ENCODE data around the gene IGFN1.

Gene IGFN1

GRCh38 chr1:201213106-201213770 lies 22.6 kb downstream of the IGFN1 start:
- no peaks in the 10 kb centered on the region for H3K9me2 ChIP-seq (replicated peaks; ENCODE audit: control insufficient read depth, low read length)
- H3K4me1 ChIP-seq (ENCODE audit: control insufficient read depth, low read length) = peaks cover 6% of the 10 kb centered on the region
- no peak for TF ChIP-seq EZH2phosphoT487 (IDR thresholded peaks at IDR 0.05; ENCODE audit: borderline replicate concordance, low read length)
- no peak for TF ChIP-seq CTCF (IDR thresholded peaks at IDR 0.05; ENCODE audit: low read depth, low read length, poor library complexity, severe bottlenecking)
- H3F3A ChIP-seq (ENCODE audit: control insufficient read depth, insufficient read depth) = no peaks in the 10 kb centered on the region
- no peak overlapping the region for H3K27ac ChIP-seq (ENCODE audit: low read depth, low read length)
- no peaks in the 10 kb centered on the region for H3K27me3 ChIP-seq (ENCODE audit: control insufficient read depth, low read length)
- H3K4me3 ChIP-seq (ENCODE audit: low read length) = no peak overlapping the region
- H4K20me1 ChIP-seq (ENCODE audit: control insufficient read depth, insufficient read depth, low read depth, low read length) = no peaks in the 10 kb centered on the region
- H3K9me3 ChIP-seq (ENCODE audit: control insufficient read depth, insufficient read depth, low read length) = no peaks in the 10 kb centered on the region
- H3K79me2 ChIP-seq (ENCODE audit: control insufficient read depth, low read length) = no peaks in the 10 kb centered on the region
- no peak overlapping the region for H3K4me2 ChIP-seq (ENCODE audit: low read length)
- H3K36me3 ChIP-seq (ENCODE audit: control insufficient read depth, low read length) = no peaks in the 10 kb centered on the region

- H3K27ac ChIP-seq (ENCODE audit: low read depth, low read length) = no peak overlapping the region
- TF ChIP-seq CTCF (IDR thresholded peaks at IDR 0.05; ENCODE audit: low read depth, low read length, poor library complexity, severe bottlenecking) (no peak), EZH2phosphoT487 (IDR thresholded peaks at IDR 0.05; ENCODE audit: borderline replicate concordance, low read length) (no peak)
- H3K9me2 ChIP-seq (replicated peaks; ENCODE audit: control insufficient read depth, low read length) = no peaks in the 10 kb centered on the region
- peaks cover 6% of the 10 kb centered on the region for H3K4me1 ChIP-seq (ENCODE audit: control insufficient read depth, low read length)
- no peak overlapping the region for H3K4me3 ChIP-seq (ENCODE audit: low read length)
- H3K9me3 ChIP-seq (ENCODE audit: control insufficient read depth, insufficient read depth, low read length) = no peaks in the 10 kb centered on the region
- no peaks in the 10 kb centered on the region for H4K20me1 ChIP-seq (ENCODE audit: control insufficient read depth, insufficient read depth, low read depth, low read length)
- H3K79me2 ChIP-seq (ENCODE audit: control insufficient read depth, low read length) = no peaks in the 10 kb centered on the region
- H3K36me3 ChIP-seq (ENCODE audit: control insufficient read depth, low read length) = no peaks in the 10 kb centered on the region
- no peaks in the 10 kb centered on the region for H3K27me3 ChIP-seq (ENCODE audit: control insufficient read depth, low read length)
- H3F3A ChIP-seq (ENCODE audit: control insufficient read depth, insufficient read depth) = no peaks in the 10 kb centered on the region
- H3K4me2 ChIP-seq (ENCODE audit: low read length) = no peak overlapping the region
Measured at GRCh38 chr1:201213926-201214325, 23.3 kb downstream of the IGFN1 start.

- no peak overlapping the region for H3K27ac ChIP-seq (ENCODE audit: low read depth, low read length)
- no peak overlapping the region for H3K4me3 ChIP-seq (ENCODE audit: low read length)
- TF ChIP-seq CTCF (IDR thresholded peaks at IDR 0.05; ENCODE audit: low read depth, low read length, poor library complexity, severe bottlenecking) (peak; percentile 42), EZH2phosphoT487 (IDR thresholded peaks at IDR 0.05; ENCODE audit: borderline replicate concordance, low read length) (no peak)
- H3K4me1 ChIP-seq (ENCODE audit: control insufficient read depth, low read length) = peaks cover 6% of the 10 kb centered on the region
- H4K20me1 ChIP-seq (ENCODE audit: control insufficient read depth, insufficient read depth, low read depth, low read length) = no peaks in the 10 kb centered on the region
- H3K4me2 ChIP-seq (ENCODE audit: low read length) = no peak overlapping the region
- H3K79me2 ChIP-seq (ENCODE audit: control insufficient read depth, low read length) = no peaks in the 10 kb centered on the region
- H3K27me3 ChIP-seq (ENCODE audit: control insufficient read depth, low read length) = no peaks in the 10 kb centered on the region
- no peaks in the 10 kb centered on the region for H3F3A ChIP-seq (ENCODE audit: control insufficient read depth, insufficient read depth)
- H3K9me3 ChIP-seq (ENCODE audit: control insufficient read depth, insufficient read depth, low read length) = no peaks in the 10 kb centered on the region
- H3K36me3 ChIP-seq (ENCODE audit: control insufficient read depth, low read length) = no peaks in the 10 kb centered on the region
- H3K9me2 ChIP-seq (replicated peaks; ENCODE audit: control insufficient read depth, low read length) = no peaks in the 10 kb centered on the region
Measured at GRCh38 chr1:201214461-201214860, 23.8 kb downstream of the IGFN1 start.
